Adrenal gland (tissue), 5 donors: ENCODE results near the gene VIPR2.

ENCODE experiments used
- CTCF ChIP-seq, 6 experiments: fragments of 450-650 bp in 4 of 6; fragments of 200-600 bp in 2 of 6; sonication (generic) in 1 of 6; IDR thresholded peaks; 1 replicate in 5 of 6; 2 replicates in 1 of 6; pipeline versions ENCODE4 v1.5.1 to v1.8.0; 2016 to 2021; ENCODE audit warnings: antibody characterized with exemption in 6 of 6, mild to moderate bottlenecking in 2 of 6, moderate library complexity in 1 of 6
- POLR2A ChIP-seq, 2 donors: fragments of 450-650 bp; IDR thresholded peaks; one replicate each; pipeline ENCODE4 v1.6.1; 2017; ENCODE audit warnings: antibody characterized with exemption in 2 of 2, mild to moderate bottlenecking in 2 of 2, moderate library complexity in 1 of 2
- donor health status: DM: no; HTN: no; CAD: no.

GRCh38 chr7:158979023-158979529, 165.6 kb downstream of the VIPR2 start:
- TF ChIP-seq CTCF (IDR thresholded peaks at IDR 0.05) (no peak), POLR2A (IDR thresholded peaks at IDR 0.05) (no peak)
